Lung microvascular endothelial cell (primary cell): Measurements from ENCODE around the gene EPHB2. TPM values are rescaled to one million over a fixed set of nuclear protein-coding genes. Genes with fewer than 3 reads are reported as not detected.
A peak's percentile ranks its signal among the peaks of the same experiment; 100 is the strongest.

ENCODE experiments used
- DNase-seq, 2 donors: peaks; one replicate each; pipeline versions ENCODE4 v3.0.0 to v3.0.0-alpha.2; 2010; ENCODE audit warnings: low read depth in 2 of 2
- total RNA-seq: library from RNA; depleted of rRNA; stranded (reverse); fragments of >200 nt; gene quantifications from 2 replicates; pipeline ENCODE4 v1.2.1, GENCODE V29; 2014

The EPHB2 gene
- total RNA-seq, 1 donor from 2014 or later, result 18.7 TPM

- no peak for DNase-seq
These were observed 105.6 kb downstream of the EPHB2 start for GRCh38 chr1:22816067-22816775.

GRCh38 chr1:22816803-22817202 lies 106.2 kb downstream of the EPHB2 start:
- no peak for DNase-seq

- no peak for DNase-seq
These were observed 106.8 kb downstream of the EPHB2 start for GRCh38 chr1:22817462-22817861.

- DNase-seq, result no peak
These were observed 107.6 kb downstream of the EPHB2 start for GRCh38 chr1:22818061-22818770.

GRCh38 chr1:22819361-22819760 lies 108.7 kb downstream of the EPHB2 start:
- no peak for DNase-seq

GRCh38 chr1:22821027-22821426 lies 110.4 kb downstream of the EPHB2 start:
- DNase-seq, result peak; percentile 34 to 87

- DNase-seq, result no peak
These were observed 111.7 kb downstream of the EPHB2 start for GRCh38 chr1:22822371-22822770.

GRCh38 chr1:22824466-22824865 lies 113.8 kb downstream of the EPHB2 start:
- DNase-seq, result no peak

GRCh38 chr1:22824975-22825374 lies 114.3 kb downstream of the EPHB2 start:
- DNase-seq, result no peak

- peak in 1 of 2 donors; percentile 35 for DNase-seq
These were observed 115.0 kb downstream of the EPHB2 start for GRCh38 chr1:22825486-22826189.

GRCh38 chr1:22826604-22827580 lies 116.3 kb downstream of the EPHB2 start:
- peak in 1 of 2 donors; percentile 37 for DNase-seq

- DNase-seq, result peak in 1 of 2 donors; percentile 17
These were observed 117.2 kb downstream of the EPHB2 start for GRCh38 chr1:22827666-22828483.

GRCh38 chr1:22828484-22829308 lies 118.1 kb downstream of the EPHB2 start:
- DNase-seq, result peak in 1 of 2 donors; percentile 46

- peak; percentile 54 to 57 for DNase-seq
These were observed 118.8 kb downstream of the EPHB2 start for GRCh38 chr1:22829309-22829989.

GRCh38 chr1:22830041-22830566 lies 119.5 kb downstream of the EPHB2 start:
- no peak for DNase-seq

- no peak for DNase-seq
These were observed 120.2 kb downstream of the EPHB2 start for GRCh38 chr1:22830757-22831340.

GRCh38 chr1:22831729-22832413 lies 121.2 kb downstream of the EPHB2 start:
- peak; percentile 71 to 94 for DNase-seq

- DNase-seq, result peak in 1 of 2 donors; percentile 49
These were observed 121.8 kb downstream of the EPHB2 start for GRCh38 chr1:22832414-22832786.
